DOHH2 (cell line): ENCODE measurements around the gene RPL10.

Experiments
- H3F3A ChIP-seq: fragments of 200-600 bp; sonication (generic), shearing (Covaris generic); 2 replicates; pipeline ENCODE4 v1.6.0; 2016; ENCODE audit warnings: antibody characterized with exemption, mild to moderate bottlenecking; ENCODE audit not compliant: control insufficient read depth, insufficient read depth
- H3K27ac ChIP-seq: fragments of 200-600 bp; sonication (generic); 2 replicates; pipeline ENCODE4 v1.5.1; 2014; ENCODE audit warnings: low read depth, mild to moderate bottlenecking, low read length, moderate library complexity
- H3K27me3 ChIP-seq: fragments of 200-600 bp; sonication (generic); 2 replicates; pipeline ENCODE4 v1.6.1; 2014; ENCODE audit warnings: mild to moderate bottlenecking, low read length, mixed read lengths; ENCODE audit not compliant: control insufficient read depth
- H3K36me3 ChIP-seq: fragments of 200-600 bp; sonication (generic); 2 replicates; pipeline ENCODE4 v1.6.1; 2014; ENCODE audit warnings: mild to moderate bottlenecking, low read length, moderate library complexity, mixed read lengths; ENCODE audit not compliant: control insufficient read depth
- H3K4me1 ChIP-seq: fragments of 200-600 bp; sonication (generic); 2 replicates; pipeline ENCODE4 v1.6.1; 2014; ENCODE audit warnings: mild to moderate bottlenecking, low read length, mixed read lengths; ENCODE audit not compliant: control insufficient read depth
- H3K4me2 ChIP-seq: fragments of 200-600 bp; sonication (generic); 2 replicates; pipeline ENCODE4 v1.6.0; 2014; ENCODE audit warnings: mild to moderate bottlenecking, low read length, moderate library complexity
- H3K4me3 ChIP-seq: fragments of 200-600 bp; sonication (generic); 2 replicates; pipeline ENCODE4 v1.5.1; 2014; ENCODE audit warnings: mild to moderate bottlenecking, low read length, mixed read lengths
- H3K79me2 ChIP-seq: fragments of 200-600 bp; sonication (generic); 2 replicates; pipeline ENCODE4 v1.6.1; 2014; ENCODE audit warnings: mild to moderate bottlenecking, low read length, mixed read lengths; ENCODE audit not compliant: control insufficient read depth
- H3K9me2 ChIP-seq: fragments of 200-600 bp; sonication (generic); replicated peaks from 2 replicates; pipeline ENCODE4 v1.6.1; 2014; ENCODE audit warnings: mild to moderate bottlenecking, low read length, mixed read lengths; ENCODE audit not compliant: control insufficient read depth
- H3K9me3 ChIP-seq: fragments of 200-600 bp; sonication (generic); 2 replicates; pipeline ENCODE4 v1.6.1; 2014; ENCODE audit warnings: antibody characterized with exemption, low read length, mixed read lengths; ENCODE audit not compliant: control insufficient read depth, insufficient read depth
- H4K20me1 ChIP-seq: fragments of 200-600 bp; sonication (generic); 2 replicates; pipeline ENCODE4 v1.6.0; 2014; ENCODE audit warnings: low read depth, mild to moderate bottlenecking, antibody characterized with exemption, low read length, moderate library complexity; ENCODE audit not compliant: control insufficient read depth, insufficient read depth
- EZH2phosphoT487 ChIP-seq: fragments of 200-600 bp; sonication (generic); IDR thresholded peaks from 2 replicates; pipeline ENCODE4 v1.6.1; 2017; ENCODE audit warnings: borderline replicate concordance, mild to moderate bottlenecking, antibody characterized with exemption, low read length, moderate library complexity, mixed read lengths
- TF ChIP-seq, protein P1 (sequence below): fragments of 200-600 bp; sonication (generic); IDR thresholded peaks from one replicate; pipeline ENCODE4 v1.5.1; 2014; ENCODE audit warnings: antibody characterized with exemption, mild to moderate bottlenecking, low read depth, low read length; ENCODE audit not compliant: poor library complexity, severe bottlenecking

RPL10 gene

DNA sequence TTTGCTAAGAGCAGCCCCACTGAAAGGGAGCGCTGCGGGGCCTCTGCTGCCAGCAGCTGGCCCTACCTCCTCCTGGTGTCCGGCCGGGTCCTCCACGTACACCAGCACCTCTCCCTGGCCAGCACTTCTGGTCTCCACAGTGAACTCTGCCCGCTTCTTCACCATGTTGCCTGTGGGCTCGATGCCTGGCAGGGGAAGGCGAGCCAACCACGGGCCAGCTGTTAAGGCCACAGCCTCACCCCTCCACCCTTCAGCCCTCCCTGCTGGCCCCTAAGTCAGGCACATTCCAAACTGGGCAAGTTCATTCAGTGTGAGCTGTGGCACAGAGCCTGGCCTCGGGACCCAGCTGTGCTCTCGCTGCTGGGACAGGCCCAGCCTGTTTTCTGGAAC is 31.5 kb upstream of the RPL10 start:
- H3K27me3 ChIP-seq, result no peaks in the 10 kb centered on the region
- H3K79me2 ChIP-seq, result peaks cover 30% of the 10 kb centered on the region
- H4K20me1 ChIP-seq, result no peaks in the 10 kb centered on the region
- no peak overlapping the region for H3K27ac ChIP-seq
- no peaks in the 10 kb centered on the region for H3K9me3 ChIP-seq
- H3K36me3 ChIP-seq, result peaks cover 11% of the 10 kb centered on the region
- H3F3A ChIP-seq, result no peaks in the 10 kb centered on the region
- H3K9me2 ChIP-seq, result no peaks in the 10 kb centered on the region
- peaks cover 18% of the 10 kb centered on the region for H3K4me1 ChIP-seq
- TF ChIP-seq, protein P1, sequence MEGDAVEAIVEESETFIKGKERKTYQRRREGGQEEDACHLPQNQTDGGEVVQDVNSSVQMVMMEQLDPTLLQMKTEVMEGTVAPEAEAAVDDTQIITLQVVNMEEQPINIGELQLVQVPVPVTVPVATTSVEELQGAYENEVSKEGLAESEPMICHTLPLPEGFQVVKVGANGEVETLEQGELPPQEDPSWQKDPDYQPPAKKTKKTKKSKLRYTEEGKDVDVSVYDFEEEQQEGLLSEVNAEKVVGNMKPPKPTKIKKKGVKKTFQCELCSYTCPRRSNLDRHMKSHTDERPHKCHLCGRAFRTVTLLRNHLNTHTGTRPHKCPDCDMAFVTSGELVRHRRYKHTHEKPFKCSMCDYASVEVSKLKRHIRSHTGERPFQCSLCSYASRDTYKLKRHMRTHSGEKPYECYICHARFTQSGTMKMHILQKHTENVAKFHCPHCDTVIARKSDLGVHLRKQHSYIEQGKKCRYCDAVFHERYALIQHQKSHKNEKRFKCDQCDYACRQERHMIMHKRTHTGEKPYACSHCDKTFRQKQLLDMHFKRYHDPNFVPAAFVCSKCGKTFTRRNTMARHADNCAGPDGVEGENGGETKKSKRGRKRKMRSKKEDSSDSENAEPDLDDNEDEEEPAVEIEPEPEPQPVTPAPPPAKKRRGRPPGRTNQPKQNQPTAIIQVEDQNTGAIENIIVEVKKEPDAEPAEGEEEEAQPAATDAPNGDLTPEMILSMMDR, result no peak
- TF ChIP-seq EZH2phosphoT487, result no peak
- H3K4me3 ChIP-seq, result no peak overlapping the region
- no peak overlapping the region for H3K4me2 ChIP-seq

DNA sequence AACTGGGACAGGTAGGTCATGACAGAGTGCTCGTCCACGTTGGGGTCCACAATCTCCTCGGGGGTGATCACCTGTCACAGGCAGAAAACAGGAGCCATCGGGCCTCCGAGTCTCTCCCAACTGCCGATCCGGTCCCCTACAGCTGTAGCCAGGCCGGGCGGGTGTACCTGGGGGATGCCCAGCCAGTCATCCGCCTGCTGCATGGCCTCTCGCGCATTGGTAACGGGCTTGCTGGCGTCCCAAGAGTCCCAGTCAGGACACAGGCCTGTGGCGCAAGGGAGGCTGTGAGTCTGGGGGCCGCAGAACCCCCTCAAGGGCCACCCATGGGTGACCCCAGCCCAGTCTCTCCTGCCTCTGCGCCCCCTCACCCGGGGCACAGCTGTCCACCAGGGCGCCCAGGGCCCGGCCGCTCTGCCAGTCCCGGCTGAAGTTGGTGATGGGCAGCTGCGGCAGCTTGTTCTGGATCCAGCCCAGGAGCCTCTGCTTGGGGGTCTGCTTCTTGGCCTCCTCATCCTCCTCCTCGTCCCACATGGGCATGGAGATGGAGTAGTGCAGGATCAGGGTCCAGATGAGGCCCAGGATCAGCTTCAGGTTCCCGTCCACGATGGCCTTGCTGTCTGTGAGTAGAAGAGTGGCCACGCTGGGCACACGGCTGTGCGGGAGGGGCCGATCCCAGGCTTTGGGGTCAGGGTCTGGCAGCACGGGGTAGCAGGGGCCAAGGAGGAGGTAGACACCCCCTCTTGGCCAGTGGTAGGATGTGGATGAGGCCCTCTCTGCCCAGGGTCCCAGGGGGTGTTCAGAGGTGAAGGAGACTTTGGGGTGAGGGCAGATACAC is 30.5 kb upstream of the RPL10 start:
- Histone ChIP-seq H4K20me1 (no peaks in the 10 kb centered on the region), H3K36me3 (peaks cover 9% of the 10 kb centered on the region), H3F3A (no peaks in the 10 kb centered on the region), H3K79me2 (peaks cover 30% of the 10 kb centered on the region), H3K9me2 (no peaks in the 10 kb centered on the region), H3K4me3 (no peak overlapping the region), H3K4me2 (no peak overlapping the region), H3K27ac (no peak overlapping the region), H3K4me1 (peaks cover 28% of the 10 kb centered on the region), H3K27me3 (peaks cover 8% of the 10 kb centered on the region; the same call in 1 of the 2 replicates), H3K9me3 (no peaks in the 10 kb centered on the region)
- no peak for TF ChIP-seq EZH2phosphoT487
- TF ChIP-seq, protein P1, result no peak

DNA sequence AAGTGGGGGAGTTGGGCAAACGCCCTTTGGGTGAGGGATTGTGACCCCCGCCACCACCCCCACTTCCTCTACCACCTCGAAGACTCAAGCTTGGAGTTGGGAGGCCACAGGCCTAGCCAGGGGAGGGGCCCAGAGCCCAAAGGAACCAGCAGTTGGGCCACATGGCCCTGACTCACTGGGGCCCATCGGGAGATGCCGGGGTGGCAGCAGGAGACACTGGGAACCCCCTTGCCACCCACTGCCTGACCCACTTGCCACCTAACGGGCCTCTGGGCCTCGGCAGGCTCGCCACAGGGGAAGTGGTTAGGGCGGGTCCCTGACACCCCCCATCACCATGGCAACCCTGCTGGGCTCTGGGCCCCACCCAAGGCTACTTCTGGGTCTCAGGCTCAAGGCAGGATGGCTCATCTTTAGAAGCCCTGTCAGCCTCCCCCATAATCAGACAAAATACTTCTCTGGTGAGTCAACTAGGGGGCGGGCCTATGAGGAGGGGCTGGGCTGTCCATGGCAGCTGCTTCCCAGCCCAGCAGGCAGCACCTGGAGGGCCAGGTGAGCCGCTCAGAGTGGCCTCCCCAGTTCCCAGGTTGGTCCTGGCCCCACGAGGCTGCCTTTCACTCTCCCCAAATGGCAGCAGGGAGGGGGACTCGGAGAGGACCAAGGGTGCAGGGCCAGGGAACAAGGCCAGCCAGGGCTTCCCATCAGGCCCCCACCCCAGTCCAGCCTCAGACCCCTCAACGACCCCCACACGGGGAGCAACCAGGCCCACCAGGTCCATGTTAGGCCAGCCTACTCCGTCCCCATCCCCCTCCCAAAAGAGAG is 29.3 kb upstream of the RPL10 start:
- peaks cover 9% of the 10 kb centered on the region for H3K36me3 ChIP-seq
- no peaks in the 10 kb centered on the region for H3K9me3 ChIP-seq
- no peaks in the 10 kb centered on the region for H4K20me1 ChIP-seq

More for the DNA sequence above, 29.3 kb upstream of the RPL10 start:
- H3K4me1 ChIP-seq, result peaks cover 39% of the 10 kb centered on the region
- TF ChIP-seq, protein P1, result no peak
- TF ChIP-seq EZH2phosphoT487, result no peak
- no peak overlapping the region for H3K27ac ChIP-seq
- peak overlapping the region; percentile 93 for H3K4me2 ChIP-seq
- no peaks in the 10 kb centered on the region for H3F3A ChIP-seq
- H3K79me2 ChIP-seq, result peaks cover 30% of the 10 kb centered on the region
- H3K9me2 ChIP-seq, result no peaks in the 10 kb centered on the region
- H3K4me3 ChIP-seq, result peak overlapping the region; percentile 87
- H3K27me3 ChIP-seq, result peaks cover 8% of the 10 kb centered on the region; the same call in 1 of the 2 replicates
